Activated CD4-positive, alpha-beta T cell treated with anti-CD3 and anti-CD28 coated beads, Interleukin-2, Interleukin-6, amounts not matched to agents 100 ng/mL and 50 ng/mL, durations not matched to agents 16 hours and 8 hours (primary cell): ENCODE measurements around the gene SNX5.
"Not testable (repeated sequence)": the region's sequence is repeated elsewhere in the genome, so short reads cannot be mapped to it uniquely, and the experiment has no call there.

Experiments
- DNase-seq: peaks from one replicate; pipeline ENCODE4 v3.0.0-alpha.2; 2020

The SNX5 gene

GRCh38 chr20:17992224-17992637 lies 23.6 kb upstream of the SNX5 start:
- DNase-seq, result peak; percentile 80

- no peak for DNase-seq
Measured at GRCh38 chr20:17990278-17990972, 21.8 kb upstream of the SNX5 start.

GRCh38 chr20:17987988-17988387 lies 19.4 kb upstream of the SNX5 start:
- DNase-seq, result no peak

- DNase-seq, result no peak
Measured at GRCh38 chr20:17985388-17986018, 16.9 kb upstream of the SNX5 start.

- DNase-seq, result no peak
Measured at GRCh38 chr20:17976305-17976704, 7.7 kb upstream of the SNX5 start.

- DNase-seq, result no peak
Measured at GRCh38 chr20:17972121-17972520, 3.5 kb upstream of the SNX5 start.

- DNase-seq, result no peak
Measured at GRCh38 chr20:17971300-17972013, 2.9 kb upstream of the SNX5 start.

- DNase-seq, result peak; percentile 68
Measured at GRCh38 chr20:17969884-17970409, 1.4 kb upstream of the SNX5 start.

GRCh38 chr20:17969278-17969883 lies 787 bp upstream of the SNX5 start:
- DNase-seq, result peak; percentile 60

GRCh38 chr20:17967521-17968365 lies 851 bp downstream of the SNX5 start:
- peak; percentile 39 for DNase-seq

- DNase-seq, result peak; percentile 59
Measured at GRCh38 chr20:17966432-17967310, 1.9 kb downstream of the SNX5 start.

- DNase-seq, result peak; percentile 42
Measured at GRCh38 chr20:17965042-17965697, 3.4 kb downstream of the SNX5 start.

GRCh38 chr20:17964632-17965031 lies 4.0 kb downstream of the SNX5 start:
- DNase-seq, result no peak

GRCh38 chr20:17964073-17964472 lies 4.5 kb downstream of the SNX5 start:
- DNase-seq, result no peak

- peak; percentile 34 for DNase-seq
Measured at GRCh38 chr20:17963114-17963897, 5.3 kb downstream of the SNX5 start.

GRCh38 chr20:17961587-17961940 lies 7.0 kb downstream of the SNX5 start:
- DNase-seq, result no peak

- DNase-seq, result peak; percentile 40
Measured at GRCh38 chr20:17960927-17961586, 7.5 kb downstream of the SNX5 start.

- not testable (repeated sequence) for DNase-seq
Measured at GRCh38 chr20:17960400-17960885, 8.2 kb downstream of the SNX5 start.

GRCh38 chr20:17959257-17959627 lies 9.4 kb downstream of the SNX5 start:
- DNase-seq, result no peak
